Natural killer cell (primary cell): Measurements from ENCODE around the gene RUFY4. TPM values are rescaled to one million over a fixed set of nuclear protein-coding genes. Genes with fewer than 3 reads are reported as not detected.

Source experiments
- ATAC-seq, 3 donors: fragments of 150-1000 bp in 2 of 3; fragments of 200-7000 bp in 1 of 3; cut with Tn5 transposase; 1 replicate in 1 of 3; 2 replicates in 2 of 3; pipeline ENCODE4 v1.10.0; 2021; ENCODE audit warnings: mild to moderate bottlenecking in 2 of 3, moderate library complexity in 2 of 3
- DNase-seq, 2 donors: peaks; one replicate each; pipeline versions ENCODE4 v3.0.0 to v3.0.0-alpha.2; 2013 to 2021; ENCODE audit warnings: mixed read lengths in 1 of 2
- H3K27ac ChIP-seq: one replicate; pipeline ENCODE4 v1.5.1; 2013; ENCODE audit warnings: mild to moderate bottlenecking, low read length
- H3K27me3 ChIP-seq: one replicate; pipeline ENCODE4 v1.6.1; 2013; ENCODE audit warnings: low read length; ENCODE audit not compliant: control insufficient read depth, insufficient read depth
- H3K36me3 ChIP-seq: one replicate; pipeline ENCODE4 v1.6.1; 2013; ENCODE audit warnings: low read length; ENCODE audit not compliant: control insufficient read depth, insufficient read depth
- H3K4me1 ChIP-seq: one replicate; pipeline ENCODE4 v1.6.1; 2013; ENCODE audit warnings: low read length; ENCODE audit not compliant: control insufficient read depth, insufficient read depth
- H3K4me3 ChIP-seq: one replicate; pipeline ENCODE4 v1.5.1; 2013; ENCODE audit warnings: low read length
- H3K9me3 ChIP-seq: one replicate; pipeline ENCODE4 v1.6.1; 2013; ENCODE audit warnings: low read length; ENCODE audit not compliant: control insufficient read depth, insufficient read depth
- H3K27ac Mint-ChIP-seq, 2 donors: one replicate each; pipeline ENCODE4 v1.8.0; 2022; ENCODE audit warnings: mild to moderate bottlenecking in 2 of 2, mixed read lengths in 2 of 2, moderate library complexity in 1 of 2
- H3K27me3 Mint-ChIP-seq, 2 donors: one replicate each; pipeline ENCODE4 v1.8.0; 2022; ENCODE audit warnings: low read depth in 2 of 2, mixed read lengths in 2 of 2
- H3K36me3 Mint-ChIP-seq: one replicate; pipeline ENCODE4 v1.8.0; 2022; ENCODE audit warnings: mixed read lengths
- H3K4me1 Mint-ChIP-seq, 2 donors: one replicate each; pipeline ENCODE4 v1.8.0; 2022; ENCODE audit warnings: mixed read lengths in 2 of 2
- H3K4me3 Mint-ChIP-seq: one replicate; pipeline ENCODE4 v1.8.0; 2022; ENCODE audit warnings: mild to moderate bottlenecking, moderate library complexity, mixed read lengths
- H3K9me3 Mint-ChIP-seq, 2 donors: one replicate each; pipeline ENCODE4 v1.8.0; 2022; ENCODE audit warnings: mixed read lengths in 2 of 2
- WGBS: methylation state at CpG from one replicate; pipeline ENCODE4 v1.1.7; 2013; ENCODE audit warnings: missing lambda C conversion rate; ENCODE audit not compliant: insufficient coverage; 5-methylcytosine and 5-hydroxymethylcytosine counted together
- intact Hi-C: fragments of 100-400 bp; cut with micrococcal nuclease; formaldehyde crosslinking; loops from one replicate; pipeline ENCODE4 v1.14.2; 2022
- total RNA-seq, 4 donors: library from RNA; stranded (reverse); fragments of 120-200 nt in 1 of 4; gene quantifications; one replicate each; pipeline versions ENCODE4 v1.2.3 to v1.2.4, GENCODE V29; 2013 to 2022
- TF ChIP-seq, protein P1 (sequence below): fragments of 200-600 bp; IDR thresholded peaks from one replicate; pipeline ENCODE4 v1.8.0; 2022; ENCODE audit warnings: antibody characterized with exemption

The RUFY4 gene
- total RNA-seq, 3 donors from 2014 or later (not counting 1 experiment from before 2014, with no cell fraction given): 0.82 to 3.1 (median 1.8) TPM

DNA sequence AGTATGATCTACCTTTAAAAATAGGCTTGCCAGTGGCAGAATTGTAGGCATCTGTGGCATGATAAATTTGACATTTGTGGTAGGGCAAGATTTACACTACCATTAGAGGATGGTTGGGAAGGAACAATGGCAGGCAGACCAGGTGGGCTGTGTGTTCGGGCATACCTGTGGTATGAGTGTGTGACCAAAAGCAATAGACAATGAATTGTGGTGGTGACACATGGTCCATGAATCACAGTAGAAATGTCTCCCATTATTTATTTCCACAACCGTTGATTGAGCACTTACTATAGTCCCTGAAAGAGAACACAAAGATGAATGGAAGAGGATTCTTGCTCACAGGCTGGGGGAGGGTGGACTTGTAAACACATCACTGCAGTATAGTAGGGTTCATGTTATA is 29.9 kb upstream of the RUFY4 start:
- H3K27ac Mint-ChIP-seq: no peak overlapping the region
- intact Hi-C loops: no loop called here

DNA sequence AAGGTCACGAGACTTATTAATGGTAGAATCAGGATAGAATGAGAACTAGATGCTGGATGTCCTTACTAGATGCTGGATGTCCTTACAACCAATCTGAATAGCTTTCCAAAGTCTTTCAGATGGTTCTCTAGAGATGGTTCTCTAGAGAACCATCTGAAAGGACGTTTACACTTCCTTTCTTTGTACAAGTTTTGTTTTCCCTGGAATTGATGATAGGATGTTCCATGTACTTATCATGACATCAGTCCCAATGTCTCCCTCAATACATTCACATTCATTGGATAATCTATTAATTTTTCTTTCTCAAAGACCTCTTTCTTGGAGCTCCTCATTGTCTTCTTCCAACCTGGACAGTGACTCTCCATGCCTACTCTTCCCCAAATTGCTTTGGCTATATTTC is 28.2 kb upstream of the RUFY4 start:
- H3K9me3 Mint-ChIP-seq: peaks cover 0 to 2% of the 10 kb centered on the region in 2 donors
- peaks cover under 1% of the 10 kb centered on the region for H3K4me1 ChIP-seq
- H3K4me3 Mint-ChIP-seq: no peak overlapping the region
- H3K36me3 ChIP-seq: no peaks in the 10 kb centered on the region
- ATAC-seq (no peak), DNase-seq (no peak)
- H3K9me3 ChIP-seq: no peaks in the 10 kb centered on the region
- peaks cover 7 to 13% of the 10 kb centered on the region in 2 donors for H3K4me1 Mint-ChIP-seq
- intact Hi-C loops: no loop called here
- 100% methylated on average over 1 of the region's 2 CpGs for WGBS
- H3K27ac ChIP-seq: no peak overlapping the region
- TF ChIP-seq, protein P1, sequence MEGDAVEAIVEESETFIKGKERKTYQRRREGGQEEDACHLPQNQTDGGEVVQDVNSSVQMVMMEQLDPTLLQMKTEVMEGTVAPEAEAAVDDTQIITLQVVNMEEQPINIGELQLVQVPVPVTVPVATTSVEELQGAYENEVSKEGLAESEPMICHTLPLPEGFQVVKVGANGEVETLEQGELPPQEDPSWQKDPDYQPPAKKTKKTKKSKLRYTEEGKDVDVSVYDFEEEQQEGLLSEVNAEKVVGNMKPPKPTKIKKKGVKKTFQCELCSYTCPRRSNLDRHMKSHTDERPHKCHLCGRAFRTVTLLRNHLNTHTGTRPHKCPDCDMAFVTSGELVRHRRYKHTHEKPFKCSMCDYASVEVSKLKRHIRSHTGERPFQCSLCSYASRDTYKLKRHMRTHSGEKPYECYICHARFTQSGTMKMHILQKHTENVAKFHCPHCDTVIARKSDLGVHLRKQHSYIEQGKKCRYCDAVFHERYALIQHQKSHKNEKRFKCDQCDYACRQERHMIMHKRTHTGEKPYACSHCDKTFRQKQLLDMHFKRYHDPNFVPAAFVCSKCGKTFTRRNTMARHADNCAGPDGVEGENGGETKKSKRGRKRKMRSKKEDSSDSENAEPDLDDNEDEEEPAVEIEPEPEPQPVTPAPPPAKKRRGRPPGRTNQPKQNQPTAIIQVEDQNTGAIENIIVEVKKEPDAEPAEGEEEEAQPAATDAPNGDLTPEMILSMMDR: no peak
- no peak overlapping the region for H3K27ac Mint-ChIP-seq
- H3K36me3 Mint-ChIP-seq: no peaks in the 10 kb centered on the region
- H3K4me3 ChIP-seq: no peak overlapping the region
- H3K27me3 Mint-ChIP-seq: peaks cover 34 to 56% of the 10 kb centered on the region in 2 donors
- peaks cover 2% of the 10 kb centered on the region for H3K27me3 ChIP-seq

More for the DNA sequence above, 29.9 kb upstream of the RUFY4 start:
- no peak for ATAC-seq
- Histone ChIP-seq H3K4me3 (no peak overlapping the region), H3K27me3 (peaks cover 2% of the 10 kb centered on the region), H3K27ac (no peak overlapping the region), H3K36me3 (no peaks in the 10 kb centered on the region), H3K9me3 (no peaks in the 10 kb centered on the region), H3K4me1 (peaks cover 18% of the 10 kb centered on the region)
- 34% methylated on average over 2 of the region's 2 CpGs for WGBS
- Mint-ChIP-seq H3K4me3 (no peak overlapping the region), H3K9me3 (no peaks in the 10 kb centered on the region), H3K36me3 (no peaks in the 10 kb centered on the region), H3K27me3 (peaks cover 34 to 56% of the 10 kb centered on the region in 2 donors), H3K4me1 (peaks cover 7 to 22% of the 10 kb centered on the region in 2 donors)
- no peak for DNase-seq
- TF ChIP-seq, protein P1: no peak

GRCh38 chr2:218041302-218042168 is 27.5 kb upstream of the RUFY4 start:
- Mint-ChIP-seq H3K27me3 (peaks cover 36 to 56% of the 10 kb centered on the region in 2 donors), H3K27ac (no peak overlapping the region), H3K4me1 (peaks cover 3 to 7% of the 10 kb centered on the region in 2 donors), H3K36me3 (no peaks in the 10 kb centered on the region), H3K4me3 (no peak overlapping the region), H3K9me3 (peaks cover 0 to 2% of the 10 kb centered on the region in 2 donors)
- DNase-seq (no peak), ATAC-seq (no peak)
- intact Hi-C loops: no loop called here
- Histone ChIP-seq H3K4me1 (no peaks in the 10 kb centered on the region), H3K27ac (no peak overlapping the region), H3K9me3 (no peaks in the 10 kb centered on the region), H3K36me3 (no peaks in the 10 kb centered on the region), H3K4me3 (no peak overlapping the region), H3K27me3 (peaks cover 2% of the 10 kb centered on the region)
- WGBS: 78% methylated on average over 1 of the region's 2 CpGs
- TF ChIP-seq, protein P1: no peak
